BLaER1 treated with 17β-estradiol and CSF1 and Interleukin-3, amounts not matched to agents 10 nM and 100 nM (cell line): ENCODE results near the gene DBNDD2.

Experiments used
- H3K27ac ChIP-seq, 11 experiments: shearing (Covaris generic); formaldehyde crosslinking; 2 replicates each; pipeline ENCODE4 v1.8.1; 2022
- H3K27me3 ChIP-seq, 11 experiments: shearing (Covaris generic); formaldehyde crosslinking; 2 replicates each; pipeline ENCODE4 v1.8.1; 2022
- H3K36me3 ChIP-seq, 11 experiments: shearing (Covaris generic); formaldehyde crosslinking; 2 replicates each; pipeline ENCODE4 v1.8.1; 2022
- H3K4me1 ChIP-seq, 10 experiments: shearing (Covaris generic); formaldehyde crosslinking; 2 replicates each; pipeline ENCODE4 v1.8.1; 2022
- H3K4me2 ChIP-seq, 11 experiments: shearing (Covaris generic); formaldehyde crosslinking; 2 replicates each; pipeline ENCODE4 v1.8.1; 2022
- H3K4me3 ChIP-seq, 10 experiments: shearing (Covaris generic); formaldehyde crosslinking; 2 replicates each; pipeline ENCODE4 v1.8.1; 2022
- H3K9ac ChIP-seq, 11 experiments: shearing (Covaris generic); formaldehyde crosslinking; 2 replicates each; pipeline ENCODE4 v1.8.1; 2022
- H3K9me3 ChIP-seq, 11 experiments: shearing (Covaris generic); formaldehyde crosslinking; replicated peaks in 1 of 11; 2 replicates each; pipeline ENCODE4 v1.8.1; 2022
- H4K20me1 ChIP-seq, 11 experiments: shearing (Covaris generic); formaldehyde crosslinking; 2 replicates each; pipeline ENCODE4 v1.8.1; 2022
- Cebpa-rat ChIP-seq, 11 experiments: shearing (Covaris generic); IDR thresholded peaks; 2 replicates each; pipeline ENCODE4 v1.8.1; 2022

The DBNDD2 gene

DNA sequence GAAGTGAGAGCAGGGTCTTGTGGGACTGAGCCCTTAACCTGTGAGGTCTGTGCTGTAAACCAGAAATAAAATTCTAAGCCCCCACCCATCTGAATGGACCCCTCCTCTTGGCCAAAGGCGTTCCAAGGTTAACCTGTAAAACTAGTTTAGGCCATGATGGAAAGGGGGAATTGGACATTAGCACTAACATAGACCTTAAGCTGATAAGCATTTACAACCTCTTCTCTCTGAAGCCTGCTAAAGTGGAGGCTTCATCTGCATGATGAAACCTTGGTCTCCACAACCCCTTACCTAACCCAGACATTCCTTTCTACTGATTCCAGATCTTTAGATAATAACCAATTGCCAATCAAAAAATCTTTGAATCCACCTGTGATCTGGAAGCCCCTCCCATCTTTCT, 33.7 kb downstream of the DBNDD2 start:
- no peaks in the 10 kb centered on the region for H3K27me3 ChIP-seq
- no peak overlapping the region for H3K9ac ChIP-seq
- TF ChIP-seq Cebpa-rat (IDR thresholded peaks at IDR 0.05), result no peak
- H3K4me3 ChIP-seq, result no peak overlapping the region
- no peaks in the 10 kb centered on the region for H4K20me1 ChIP-seq
- H3K27ac ChIP-seq, result no peak overlapping the region
- no peak overlapping the region for H3K4me2 ChIP-seq
- no peaks in the 10 kb centered on the region for H3K9me3 ChIP-seq
- peaks cover 0 to 22% (median 12%) of the 10 kb centered on the region in 10 experiments; a peak in 13 of 20 replicates for H3K4me1 ChIP-seq
- H3K36me3 ChIP-seq, result no peaks in the 10 kb centered on the region

DNA sequence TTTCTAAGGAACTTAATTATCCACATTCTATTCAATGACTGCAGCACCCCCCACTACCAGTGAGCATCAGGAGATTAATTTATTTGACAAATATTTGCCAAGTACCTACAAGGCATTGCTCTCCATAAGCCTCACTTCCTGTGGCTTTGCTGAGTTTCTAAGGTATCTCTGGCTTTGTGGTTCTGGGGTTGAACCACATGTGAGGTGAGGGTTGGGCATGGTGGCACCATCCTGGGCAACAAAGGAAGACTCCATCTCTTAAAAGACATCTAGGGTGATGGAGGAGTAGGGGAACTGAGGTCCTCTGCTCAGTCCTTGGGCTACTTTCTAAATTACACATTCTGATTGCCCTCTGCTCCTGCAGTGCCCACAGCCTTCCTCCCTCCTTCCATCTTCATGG, 36.0 kb downstream of the DBNDD2 start:
- no peaks in the 10 kb centered on the region for H3K36me3 ChIP-seq
- no peak overlapping the region for H3K9ac ChIP-seq
- H3K4me3 ChIP-seq, result no peak overlapping the region
- H3K27ac ChIP-seq, result no peak overlapping the region
- peak overlapping the region in 5 of 11 experiments; percentile 6 to 46 (median 29); a peak in 5 of 22 replicates for H3K4me2 ChIP-seq
- TF ChIP-seq Cebpa-rat (IDR thresholded peaks at IDR 0.05), result no peak
- no peaks in the 10 kb centered on the region for H3K27me3 ChIP-seq
- H3K9me3 ChIP-seq, result no peaks in the 10 kb centered on the region
- H4K20me1 ChIP-seq, result no peaks in the 10 kb centered on the region
- H3K4me1 ChIP-seq, result peaks cover 0 to 20% (median 10%) of the 10 kb centered on the region in 10 experiments; a peak in 13 of 20 replicates

DNA sequence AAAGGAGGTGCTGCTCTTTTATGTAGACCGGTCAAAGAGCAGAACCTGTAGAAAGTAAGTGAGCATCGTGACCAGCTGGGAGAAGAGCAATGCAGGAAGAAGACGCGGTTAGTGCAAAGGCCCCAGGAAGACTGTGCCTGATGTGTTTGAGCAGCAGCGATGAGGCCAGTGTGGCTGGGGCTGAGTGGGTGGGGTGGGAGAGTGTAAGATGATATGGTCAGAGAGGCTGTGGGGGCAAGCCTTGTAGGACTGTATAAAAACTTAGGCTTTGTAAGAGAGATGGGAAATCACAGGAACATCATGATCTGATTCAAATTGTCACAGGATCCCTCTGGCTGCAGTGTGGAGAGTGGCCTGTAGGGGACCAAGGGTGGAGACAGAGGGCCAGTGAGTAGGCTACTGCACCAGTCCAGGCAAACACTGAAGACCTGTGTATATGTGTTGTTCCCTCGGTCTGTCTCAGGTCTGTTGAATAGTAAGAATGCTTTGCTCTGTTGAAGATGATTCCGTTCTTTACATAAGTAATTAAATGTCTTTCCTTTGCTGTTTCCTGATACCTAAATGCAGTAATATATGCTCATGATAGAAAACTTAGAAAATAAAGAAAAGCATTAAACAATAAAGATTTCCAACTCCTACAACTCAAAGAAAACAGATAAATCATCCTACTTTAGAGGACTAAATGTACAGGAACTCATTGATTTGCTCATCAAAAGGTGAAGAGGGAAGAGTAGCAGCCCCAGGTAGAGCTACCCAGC, 37.9 kb downstream of the DBNDD2 start:
- no peak overlapping the region for H3K4me3 ChIP-seq
- peaks cover 0 to 9% (median 5%) of the 10 kb centered on the region in 10 experiments; a peak in 8 of 20 replicates for H3K4me1 ChIP-seq
- 0 out of 22 replicates have a peak, but pooled peaks cover 0 to 4% (median 0%) of the 10 kb centered on the region in 11 experiments for H4K20me1 ChIP-seq
- H3K36me3 ChIP-seq, result no peaks in the 10 kb centered on the region
- no peak overlapping the region for H3K9ac ChIP-seq
- no peaks in the 10 kb centered on the region for H3K9me3 ChIP-seq
- no peak for TF ChIP-seq Cebpa-rat (IDR thresholded peaks at IDR 0.05)
- H3K4me2 ChIP-seq, result no peak overlapping the region
- H3K27ac ChIP-seq, result no peak overlapping the region
- H3K27me3 ChIP-seq, result no peaks in the 10 kb centered on the region

DNA sequence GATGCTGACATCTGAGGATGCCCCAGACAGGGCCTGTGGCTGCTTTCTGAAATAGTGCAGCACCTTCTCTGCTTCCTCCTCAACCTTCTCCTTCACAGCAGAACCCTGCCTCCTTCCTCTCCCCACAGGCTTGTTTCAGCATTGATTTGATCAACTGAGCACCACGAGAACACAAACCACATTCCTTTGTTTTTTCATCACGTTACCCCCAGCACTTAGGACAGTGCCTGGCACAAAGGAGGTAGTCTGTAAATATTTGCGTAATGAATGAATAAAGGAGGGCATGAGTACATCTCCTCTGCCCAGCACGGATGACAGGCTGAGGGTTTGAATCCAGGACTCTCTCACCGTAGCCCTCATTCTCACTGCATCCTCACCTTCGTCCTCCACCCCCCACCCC, 40.2 kb downstream of the DBNDD2 start:
- H3K4me1 ChIP-seq, result peaks cover 0 to 22% (median 15%) of the 10 kb centered on the region in 10 experiments; a peak in 15 of 20 replicates
- H3K27me3 ChIP-seq, result no peaks in the 10 kb centered on the region
- peaks cover 0 to 4% (median 0%) of the 10 kb centered on the region in 11 experiments; a peak in 1 of 22 replicates for H4K20me1 ChIP-seq
- H3K4me2 ChIP-seq, result no peak overlapping the region
- TF ChIP-seq Cebpa-rat (IDR thresholded peaks at IDR 0.05), result no peak
- no peak overlapping the region for H3K27ac ChIP-seq
- no peaks in the 10 kb centered on the region for H3K36me3 ChIP-seq
- H3K9me3 ChIP-seq, result no peaks in the 10 kb centered on the region
- H3K4me3 ChIP-seq, result no peak overlapping the region
- H3K9ac ChIP-seq, result no peak overlapping the region

DNA sequence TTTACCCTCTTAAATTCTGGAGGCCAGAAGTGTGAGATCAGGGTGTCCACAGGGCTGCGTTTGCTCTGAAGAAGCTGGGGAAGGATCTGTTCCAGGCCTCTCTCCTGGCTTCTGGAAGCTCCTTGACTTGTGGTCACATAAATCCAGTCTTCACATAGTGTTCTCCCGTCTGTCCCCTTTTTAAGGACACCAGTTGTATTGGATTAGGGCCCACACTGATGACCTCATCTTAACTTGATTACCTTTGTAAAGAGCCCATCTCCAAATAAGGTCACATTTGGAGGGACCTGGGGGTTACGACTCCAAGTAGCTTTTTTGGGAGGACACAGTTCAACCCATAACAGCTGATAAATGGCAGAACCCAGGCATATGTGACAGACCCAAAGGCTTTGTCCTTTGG, 41.4 kb downstream of the DBNDD2 start:
- Histone ChIP-seq H3K4me1 (peaks cover 0 to 22% (median 15%) of the 10 kb centered on the region in 10 experiments; a peak in 12 of 20 replicates), H3K4me2 (no peak overlapping the region), H3K9me3 (no peaks in the 10 kb centered on the region), H3K27ac (no peak overlapping the region), H3K27me3 (no peaks in the 10 kb centered on the region), H3K4me3 (no peak overlapping the region), H4K20me1 (peaks cover 0 to 4% (median 0%) of the 10 kb centered on the region in 11 experiments; a peak in 1 of 22 replicates), H3K9ac (no peak overlapping the region), H3K36me3 (no peaks in the 10 kb centered on the region)
- TF ChIP-seq Cebpa-rat (IDR thresholded peaks at IDR 0.05), result no peak

DNA sequence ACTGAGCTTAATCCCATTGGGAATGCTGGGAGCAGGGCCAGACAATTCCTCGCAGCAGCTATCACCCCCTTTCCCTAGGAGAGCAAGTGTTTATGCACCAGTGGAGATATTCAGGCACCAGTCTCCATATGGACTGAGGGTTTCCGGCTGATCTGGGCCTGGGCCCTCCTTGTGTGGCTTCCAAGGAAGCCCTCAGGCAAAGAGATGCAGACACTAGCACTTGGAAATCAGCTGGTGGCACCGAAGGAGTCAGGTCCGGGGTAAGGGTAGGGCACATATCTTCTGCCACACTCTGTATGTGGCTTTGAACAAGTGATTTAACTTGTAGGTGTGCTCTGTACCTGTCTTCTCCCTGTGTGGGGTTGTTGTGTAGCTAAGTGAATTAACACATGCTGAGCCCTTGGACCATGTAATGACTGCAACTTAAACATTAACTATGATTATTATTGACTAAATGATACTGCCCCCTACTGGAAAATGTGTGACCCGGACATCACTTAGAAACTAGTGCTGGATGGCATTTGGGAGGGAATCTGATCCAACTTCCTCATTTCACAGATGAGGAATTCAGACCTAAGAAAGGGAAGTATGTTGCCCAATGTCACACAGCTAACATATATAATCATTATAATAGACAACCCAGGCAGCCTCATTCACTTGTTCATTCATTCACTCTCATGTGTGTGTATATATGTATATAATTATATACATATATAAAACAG, 42.2 kb downstream of the DBNDD2 start:
- Histone ChIP-seq H3K4me2 (no peak overlapping the region), H3K27me3 (no peaks in the 10 kb centered on the region), H3K27ac (no peak overlapping the region), H3K4me3 (no peak overlapping the region), H4K20me1 (peaks cover 0 to 4% (median 0%) of the 10 kb centered on the region in 11 experiments; a peak in 1 of 22 replicates), H3K4me1 (peaks cover 0 to 22% (median 15%) of the 10 kb centered on the region in 10 experiments; a peak in 12 of 20 replicates), H3K9me3 (no peaks in the 10 kb centered on the region), H3K36me3 (no peaks in the 10 kb centered on the region), H3K9ac (no peak overlapping the region)
- TF ChIP-seq Cebpa-rat (IDR thresholded peaks at IDR 0.05), result peak in 2 of 11 experiments; percentile 49 to 72; a peak in 4 of 22 replicates

DNA sequence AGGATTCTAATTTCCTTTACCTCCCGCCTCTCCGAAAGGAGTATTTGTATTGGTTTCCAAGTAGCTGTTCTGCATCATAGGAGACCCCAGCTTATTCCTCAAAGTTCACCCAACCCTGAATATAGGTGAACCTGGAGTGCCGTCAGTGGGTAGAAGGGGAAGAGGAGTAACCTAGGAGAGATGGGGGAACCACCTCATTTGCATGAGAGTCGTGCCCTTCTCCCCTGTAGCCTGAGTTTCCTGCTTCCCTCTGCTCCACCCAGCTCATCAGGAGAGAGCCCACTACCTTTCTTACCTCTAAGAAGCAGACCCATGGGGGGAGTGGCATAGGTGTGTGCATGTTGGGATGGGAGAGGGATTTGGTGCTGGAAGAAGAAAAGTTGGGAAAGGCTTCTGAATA, 44.1 kb downstream of the DBNDD2 start:
- H3K4me2 ChIP-seq, result peak overlapping the region in 5 of 11 experiments; percentile 7 to 43 (median 34); a peak in 7 of 22 replicates
- peaks cover 0 to 22% (median 15%) of the 10 kb centered on the region in 10 experiments; a peak in 12 of 20 replicates for H3K4me1 ChIP-seq
- H3K4me3 ChIP-seq, result no peak overlapping the region
- no peaks in the 10 kb centered on the region for H3K9me3 ChIP-seq
- TF ChIP-seq Cebpa-rat (IDR thresholded peaks at IDR 0.05), result no peak
- no peaks in the 10 kb centered on the region for H3K27me3 ChIP-seq
- no peaks in the 10 kb centered on the region for H3K36me3 ChIP-seq
- H4K20me1 ChIP-seq, result peaks cover 0 to 4% (median 0%) of the 10 kb centered on the region in 11 experiments; a peak in 1 of 22 replicates
- no peak overlapping the region for H3K9ac ChIP-seq
- H3K27ac ChIP-seq, result no peak overlapping the region

DNA sequence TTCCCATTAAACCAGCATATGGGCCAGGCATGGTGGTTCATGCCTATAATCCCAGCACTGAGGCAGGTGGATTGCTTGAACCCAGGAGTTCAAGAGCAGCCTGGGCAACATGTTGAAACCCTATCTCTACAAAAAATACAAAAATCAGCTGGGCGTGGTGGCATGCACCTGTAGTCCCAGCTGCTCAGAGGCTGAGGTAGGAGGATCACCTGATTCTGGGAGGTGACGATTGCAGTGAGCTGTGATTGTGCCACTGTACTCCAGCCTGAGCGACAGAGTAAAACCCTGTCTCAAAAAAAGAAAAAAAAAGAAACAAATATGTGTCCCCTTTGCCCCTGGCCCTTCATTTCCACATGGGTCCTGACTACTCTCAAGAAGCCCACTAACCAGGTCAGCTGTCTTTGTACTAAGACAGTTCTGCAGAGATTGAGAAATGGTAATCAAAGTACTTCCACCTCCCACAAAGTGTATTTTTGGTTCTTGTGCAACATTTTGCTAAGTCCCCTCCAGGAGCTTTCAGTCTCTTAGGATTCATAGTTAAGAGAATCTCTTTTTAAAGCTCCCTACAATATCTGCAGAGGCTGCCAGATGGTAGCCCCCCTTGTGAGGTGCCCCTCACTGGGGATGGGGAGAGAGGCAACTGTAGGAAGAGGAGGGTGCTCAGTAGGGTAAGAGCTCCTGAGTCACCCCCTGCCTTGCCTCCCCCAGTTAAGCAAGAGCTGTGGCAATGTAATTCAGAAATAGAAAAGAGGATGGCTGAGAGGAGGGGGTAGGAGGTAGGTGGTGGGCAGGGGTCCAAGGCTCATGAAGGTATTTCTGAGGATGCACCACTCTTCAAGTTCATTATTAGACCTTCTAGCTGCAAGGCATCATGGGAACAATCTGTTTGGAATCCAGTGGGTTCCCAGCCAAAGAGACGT, 44.9 kb downstream of the DBNDD2 start:
- Histone ChIP-seq H3K9me3 (no peaks in the 10 kb centered on the region), H3K27ac (no peak overlapping the region), H3K9ac (no peak overlapping the region), H3K4me1 (peaks cover 0 to 22% (median 15%) of the 10 kb centered on the region in 10 experiments; a peak in 12 of 20 replicates), H3K4me3 (no peak overlapping the region), H3K36me3 (no peaks in the 10 kb centered on the region), H3K27me3 (no peaks in the 10 kb centered on the region), H4K20me1 (peaks cover 0 to 4% (median 0%) of the 10 kb centered on the region in 11 experiments; a peak in 1 of 22 replicates), H3K4me2 (peak overlapping the region in 7 of 11 experiments; percentile 3 to 40 (median 33); a peak in 8 of 22 replicates)
- peak in 1 of 11 experiments; percentile 24; a peak in 1 of 22 replicates for TF ChIP-seq Cebpa-rat (IDR thresholded peaks at IDR 0.05)
